GM19328 (cell line): Measurements from ENCODE around the gene ME3.

ENCODE experiments used
- ATAC-seq: cut with Tn5 transposase; IDR thresholded peaks from one replicate; pipeline ENCODE4 v1.9.1; 2021; ENCODE audit warnings: mild to moderate bottlenecking, moderate library complexity; ENCODE audit not compliant: unreplicated experiment

ME3 gene

GRCh38 chr11:86693518-86693917, 21.1 kb upstream of the ME3 start:
- ATAC-seq, result no peak

- ATAC-seq, result no peak
These were observed 20.3 kb upstream of the ME3 start for GRCh38 chr11:86692746-86693145.

GRCh38 chr11:86692317-86692716, 19.9 kb upstream of the ME3 start:
- no peak for ATAC-seq

GRCh38 chr11:86688398-86689179, 16.2 kb upstream of the ME3 start:
- ATAC-seq, result peak; percentile 78

GRCh38 chr11:86687185-86687778, 14.9 kb upstream of the ME3 start:
- no peak for ATAC-seq

GRCh38 chr11:86686531-86686930, 14.1 kb upstream of the ME3 start:
- ATAC-seq, result no peak

- no peak for ATAC-seq
These were observed 9.0 kb upstream of the ME3 start for GRCh38 chr11:86681483-86681756.

GRCh38 chr11:86680716-86681482, 8.5 kb upstream of the ME3 start:
- ATAC-seq, result no peak

- no peak for ATAC-seq
These were observed 6.4 kb upstream of the ME3 start for GRCh38 chr11:86678823-86679222.

GRCh38 chr11:86678296-86678695, 5.9 kb upstream of the ME3 start:
- ATAC-seq, result no peak

GRCh38 chr11:86676533-86677154, 4.2 kb upstream of the ME3 start:
- ATAC-seq, result no peak

GRCh38 chr11:86676010-86676409, 3.6 kb upstream of the ME3 start:
- no peak for ATAC-seq

GRCh38 chr11:86675017-86675416, 2.6 kb upstream of the ME3 start:
- ATAC-seq, result no peak

GRCh38 chr11:86673872-86674750, 1.7 kb upstream of the ME3 start:
- ATAC-seq, result no peak

- ATAC-seq, result no peak
These were observed 833 bp upstream of the ME3 start for GRCh38 chr11:86673055-86673843.

- no peak for ATAC-seq
These were observed 847 bp downstream of the ME3 start for GRCh38 chr11:86671531-86672006.

- no peak for ATAC-seq
These were observed 1.5 kb downstream of the ME3 start for GRCh38 chr11:86670911-86671310.

- no peak for ATAC-seq
These were observed 2.2 kb downstream of the ME3 start for GRCh38 chr11:86670181-86670580.

GRCh38 chr11:86669424-86669823, 3.0 kb downstream of the ME3 start:
- no peak for ATAC-seq

- ATAC-seq, result no peak
These were observed 3.5 kb downstream of the ME3 start for GRCh38 chr11:86668929-86669328.
